K562 (cell line): Measurements from ENCODE around the gene DHRS3. TPM values are rescaled to one million over a fixed set of nuclear protein-coding genes. Genes with fewer than 3 reads are reported as not detected.

ENCODE experiments used
- BMI1 ChIP-seq: fragments of 150-350 bp; IDR thresholded peaks from 2 replicates; pipeline ENCODE4 v1.6.1; 2014; ENCODE audit warnings: low read length
- CBX3 ChIP-seq, 2 experiments: IDR thresholded peaks; 1 replicate in 1 of 2; 2 replicates in 1 of 2; pipeline ENCODE4 v1.6.1; 2012; ENCODE audit warnings: inconsistent platforms in 2 of 2, low read length in 2 of 2, borderline replicate concordance in 1 of 2, control low read depth in 1 of 2
- CREB5 ChIP-seq: fragments of 250-450 bp; sonication (Bioruptor Pico); IDR thresholded peaks from 2 replicates; pipeline ENCODE4 v1.5.0; 2020; ENCODE audit warnings: mild to moderate bottlenecking
- DACH1 ChIP-seq: fragments of 450-650 bp; IDR thresholded peaks from 2 replicates; pipeline ENCODE4 v1.6.1; 2018; ENCODE audit not compliant: partially characterized antibody
- EZH2 ChIP-seq: IDR thresholded peaks from 2 replicates; pipeline ENCODE4 v1.6.1; 2012; ENCODE audit warnings: low read depth, mild to moderate bottlenecking, inconsistent platforms, low read length, borderline replicate concordance
- KLF16 ChIP-seq: IDR thresholded peaks from 2 replicates; pipeline ENCODE4 v1.6.1; 2016; ENCODE audit warnings: antibody characterized with exemption
- LARP7 ChIP-seq: fragments of 450-650 bp; IDR thresholded peaks from 2 replicates; pipeline ENCODE4 v1.6.1; 2016
- MBD2 ChIP-seq: sonication (generic); IDR thresholded peaks from 2 replicates; pipeline ENCODE4 v1.6.1; 2016; ENCODE audit warnings: low read depth, borderline replicate concordance
- MIER1 ChIP-seq: fragments of 450-650 bp; IDR thresholded peaks from 2 replicates; pipeline ENCODE4 v1.6.1; 2016; ENCODE audit warnings: antibody characterized with exemption, mild to moderate bottlenecking, low read depth
- MTF1 ChIP-seq: fragments of 250-450 bp; sonication (Bioruptor Pico); IDR thresholded peaks from 2 replicates; pipeline ENCODE4 v1.9.0; 2021; ENCODE audit warnings: moderate library complexity, mild to moderate bottlenecking, inconsistent platforms, borderline replicate concordance
- MXD1 ChIP-seq: fragments of 250-450 bp; sonication (Bioruptor Pico); IDR thresholded peaks from 2 replicates; pipeline ENCODE4 v1.8.0; 2021; ENCODE audit warnings: borderline replicate concordance, mild to moderate bottlenecking, moderate library complexity; ENCODE audit not compliant: poor library complexity, severe bottlenecking
- PHB2 ChIP-seq: fragments of 450-650 bp; IDR thresholded peaks from 2 replicates; pipeline ENCODE4 v1.6.1; 2017; ENCODE audit warnings: low read depth
- PKNOX1 ChIP-seq: fragments of 450-650 bp; IDR thresholded peaks from 2 replicates; pipeline ENCODE4 v1.6.1; 2016
- SIN3A ChIP-seq, 2 experiments: fragments of 150-350 bp in 1 of 2; IDR thresholded peaks; 2 replicates each; pipeline ENCODE4 v1.6.1; 2011 to 2016; ENCODE audit warnings: borderline replicate concordance in 2 of 2, low read depth in 2 of 2, low read length in 2 of 2, mild to moderate bottlenecking in 2 of 2, moderate library complexity in 2 of 2; ENCODE audit not compliant: control insufficient read depth in 1 of 2
- SMARCA5 ChIP-seq: fragments of 450-650 bp; IDR thresholded peaks from 2 replicates; pipeline ENCODE4 v1.6.1; 2016
- SMC3 ChIP-seq: conservative IDR thresholded peaks from 2 replicates; pipeline ENCODE4 v1.6.1; 2011; ENCODE audit warnings: low read depth, low read length, improper control_type of control experiment; ENCODE audit not compliant: insufficient read depth
- TCFL5 ChIP-seq: fragments of 250-450 bp; sonication (Bioruptor Pico); conservative IDR thresholded peaks from 2 replicates; pipeline ENCODE4 v1.6.1; 2021; ENCODE audit warnings: mild to moderate bottlenecking, moderate library complexity, matching md5 sums
- UBTF ChIP-seq, 2 experiments: IDR thresholded peaks; 2 replicates each; pipeline ENCODE4 v1.6.1; 2012; ENCODE audit warnings: improper control_type of control experiment in 2 of 2, low read depth in 2 of 2, low read length in 2 of 2, borderline replicate concordance in 1 of 2
- ZNF175 ChIP-seq: fragments of 200-800 bp; sonication (Bioruptor generic); IDR thresholded peaks from 2 replicates; pipeline ENCODE4 v1.6.1; 2016; ENCODE audit warnings: low read depth, mild to moderate bottlenecking, missing genetic modification characterization, missing compliant biosample characterization
- ZNF316 ChIP-seq: fragments of 450-650 bp; IDR thresholded peaks from 2 replicates; pipeline ENCODE4 v1.6.1; 2016
- polyA plus RNA-seq, 8 experiments: library from polyadenylated mRNA; depleted of rRNA in 4 of 8; stranded (reverse) in 5 of 8; unstranded in 3 of 8; fragments of >200 nt; fragmentation: Nextera tagmentation in 2 of 8; fragmentation: Illumina TruSeq in 1 of 8; extraction: Ambion mirVana in 2 of 8; extraction: Trizol in 1 of 8; gene quantifications; 2 replicates each; pipeline versions ENCODE4 v1.2.1 to v1.2.3, GENCODE V29; 2011 to 2014; ENCODE audit warnings: inconsistent platforms in 1 of 8, missing spikeins in 1 of 8
- total RNA-seq, 7 experiments: library from RNA; depleted of rRNA in 6 of 7; stranded (reverse); fragments of >200 nt in 6 of 7; fragmentation: Illumina TruSeq in 2 of 7; extraction: Trizol in 2 of 7; gene quantifications; 2 replicates each; pipeline versions ENCODE4 v1.2.1 to v1.2.3, GENCODE V29; 2011 to 2021; ENCODE audit warnings: low replicate concordance in 1 of 7
- TF ChIP-seq, protein P1 (sequence below): IDR thresholded peaks from 3 replicates; pipeline ENCODE4 v1.6.1; 2011; ENCODE audit warnings: borderline replicate concordance, mild to moderate bottlenecking, moderate library complexity; ENCODE audit not compliant: insufficient read length; ENCODE audit errors: extremely low read depth

The DHRS3 gene
- total and polyA plus RNA-seq, 9 of the 15 experiments (the other 6 are each of a cell fraction or from before 2014, with no cell fraction given): 21.0 to 116 (median 58.7) TPM

DNA sequence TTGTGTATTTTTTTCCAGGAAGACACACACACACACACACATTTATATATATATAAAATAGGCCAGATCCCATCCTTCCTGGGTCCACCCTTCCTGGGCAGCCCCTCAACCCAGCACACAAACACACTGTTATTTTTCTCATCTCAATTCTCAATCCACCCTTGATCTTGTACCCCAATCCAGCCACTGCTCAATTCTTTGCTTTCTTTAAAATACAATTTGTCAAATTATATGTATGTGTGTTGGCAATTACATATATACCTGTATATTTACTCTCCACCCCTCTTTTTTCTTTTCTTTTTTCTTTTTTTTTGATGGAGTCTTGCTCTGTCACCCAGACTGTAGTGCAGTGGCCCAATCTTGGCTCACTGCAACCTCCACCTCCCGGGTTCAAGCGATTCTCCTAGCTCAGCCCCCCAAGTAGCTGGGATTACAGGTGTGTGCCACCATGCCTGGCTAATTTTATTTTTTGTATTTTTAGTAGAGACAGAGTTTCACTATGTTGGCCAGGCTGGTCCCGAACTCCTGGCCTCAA lies 88.3 kb downstream of the DHRS3 start (continued):
- no peak for TF ChIP-seq UBTF (IDR thresholded peaks at IDR 0.05; ENCODE audit: borderline replicate concordance in 1 of 2, low read depth in 2 of 2, low read length in 2 of 2)
- TF ChIP-seq PHB2: 0 out of 2 replicates have a peak, but pooled peaks have one; percentile 4
- no peak for TF ChIP-seq TCFL5 (CRISPR knock-in tag)
- no peak for TF ChIP-seq KLF16
- TF ChIP-seq, protein P1, sequence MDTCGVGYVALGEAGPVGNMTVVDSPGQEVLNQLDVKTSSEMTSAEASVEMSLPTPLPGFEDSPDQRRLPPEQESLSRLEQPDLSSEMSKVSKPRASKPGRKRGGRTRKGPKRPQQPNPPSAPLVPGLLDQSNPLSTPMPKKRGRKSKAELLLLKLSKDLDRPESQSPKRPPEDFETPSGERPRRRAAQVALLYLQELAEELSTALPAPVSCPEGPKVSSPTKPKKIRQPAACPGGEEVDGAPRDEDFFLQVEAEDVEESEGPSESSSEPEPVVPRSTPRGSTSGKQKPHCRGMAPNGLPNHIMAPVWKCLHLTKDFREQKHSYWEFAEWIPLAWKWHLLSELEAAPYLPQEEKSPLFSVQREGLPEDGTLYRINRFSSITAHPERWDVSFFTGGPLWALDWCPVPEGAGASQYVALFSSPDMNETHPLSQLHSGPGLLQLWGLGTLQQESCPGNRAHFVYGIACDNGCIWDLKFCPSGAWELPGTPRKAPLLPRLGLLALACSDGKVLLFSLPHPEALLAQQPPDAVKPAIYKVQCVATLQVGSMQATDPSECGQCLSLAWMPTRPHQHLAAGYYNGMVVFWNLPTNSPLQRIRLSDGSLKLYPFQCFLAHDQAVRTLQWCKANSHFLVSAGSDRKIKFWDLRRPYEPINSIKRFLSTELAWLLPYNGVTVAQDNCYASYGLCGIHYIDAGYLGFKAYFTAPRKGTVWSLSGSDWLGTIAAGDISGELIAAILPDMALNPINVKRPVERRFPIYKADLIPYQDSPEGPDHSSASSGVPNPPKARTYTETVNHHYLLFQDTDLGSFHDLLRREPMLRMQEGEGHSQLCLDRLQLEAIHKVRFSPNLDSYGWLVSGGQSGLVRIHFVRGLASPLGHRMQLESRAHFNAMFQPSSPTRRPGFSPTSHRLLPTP: no peak
- TF ChIP-seq MIER1: peak; percentile 54; the same call in 1 of the 2 replicates
- TF ChIP-seq MTF1 (CRISPR knock-in tag): 0 out of 2 replicates have a peak, but pooled peaks have one; percentile 18
- TF ChIP-seq DACH1: no peak
- TF ChIP-seq BMI1: no peak
- no peak for TF ChIP-seq CREB5 (CRISPR knock-in tag)
- no peak for TF ChIP-seq ZNF175 (CRISPR knock-in tag)
- no peak for TF ChIP-seq ZNF316
- TF ChIP-seq EZH2: no peak
- no peak; the same call in 1 of the 2 replicates for TF ChIP-seq MBD2
- no peak for TF ChIP-seq SMC3
- peak; percentile 60 for TF ChIP-seq SMARCA5
- TF ChIP-seq PKNOX1: no peak
- peak; percentile 63; the same call in 1 of the 2 replicates for TF ChIP-seq LARP7
- TF ChIP-seq MXD1: no peak
- no peak for TF ChIP-seq CBX3 (IDR thresholded peaks at IDR 0.05; ENCODE audit: borderline replicate concordance in 1 of 2, low read length in 2 of 2)
- TF ChIP-seq SIN3A (IDR thresholded peaks at IDR 0.05; ENCODE audit: borderline replicate concordance in 2 of 2, control insufficient read depth in 1 of 2, low read depth in 2 of 2, low read length in 2 of 2): no peak
